Measurements from ENCODE around the gene COPS9.

COPS9 gene

GRCh38 chr2:240147382-240147781, 11.3 kb upstream of the COPS9 start:
- DNase-seq = no peak

DNA sequence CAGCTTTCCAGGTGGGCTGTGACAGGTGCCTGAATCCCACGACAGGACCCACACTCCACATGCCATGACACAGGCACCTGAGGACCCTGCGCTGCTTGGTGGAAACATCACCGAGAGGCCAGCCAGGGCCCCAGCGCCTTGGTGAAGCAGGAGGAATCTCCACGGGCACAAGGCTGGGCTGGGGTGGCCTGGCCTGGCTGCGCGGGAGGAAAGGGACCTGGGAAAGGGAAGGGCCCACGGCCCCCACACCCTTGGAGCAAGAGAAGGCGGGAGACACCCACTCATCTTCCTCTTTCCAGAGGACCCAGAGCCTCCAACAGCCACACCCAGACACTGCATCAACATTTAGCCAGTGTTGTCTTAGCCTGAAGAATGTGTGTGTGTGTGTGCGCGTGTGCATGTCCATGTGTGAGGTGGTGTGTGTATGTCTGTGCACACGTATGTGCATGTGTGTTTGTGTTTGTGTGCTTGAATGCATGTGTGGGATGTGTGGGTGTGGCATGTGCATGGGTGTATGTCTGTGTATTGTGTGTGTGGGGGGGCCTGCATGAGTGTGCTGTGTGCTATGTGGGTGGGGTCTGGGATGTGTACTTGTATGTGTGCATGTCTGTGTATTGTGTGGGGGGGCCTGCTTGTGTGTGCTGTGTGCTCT, 10.6 kb upstream of the COPS9 start:
- no peak for DNase-seq

GRCh38 chr2:240146141-240146561, 10.0 kb upstream of the COPS9 start:
- DNase-seq = no peak

- no peak for DNase-seq
These were observed 9.4 kb upstream of the COPS9 start for GRCh38 chr2:240145461-240145860.

DNA sequence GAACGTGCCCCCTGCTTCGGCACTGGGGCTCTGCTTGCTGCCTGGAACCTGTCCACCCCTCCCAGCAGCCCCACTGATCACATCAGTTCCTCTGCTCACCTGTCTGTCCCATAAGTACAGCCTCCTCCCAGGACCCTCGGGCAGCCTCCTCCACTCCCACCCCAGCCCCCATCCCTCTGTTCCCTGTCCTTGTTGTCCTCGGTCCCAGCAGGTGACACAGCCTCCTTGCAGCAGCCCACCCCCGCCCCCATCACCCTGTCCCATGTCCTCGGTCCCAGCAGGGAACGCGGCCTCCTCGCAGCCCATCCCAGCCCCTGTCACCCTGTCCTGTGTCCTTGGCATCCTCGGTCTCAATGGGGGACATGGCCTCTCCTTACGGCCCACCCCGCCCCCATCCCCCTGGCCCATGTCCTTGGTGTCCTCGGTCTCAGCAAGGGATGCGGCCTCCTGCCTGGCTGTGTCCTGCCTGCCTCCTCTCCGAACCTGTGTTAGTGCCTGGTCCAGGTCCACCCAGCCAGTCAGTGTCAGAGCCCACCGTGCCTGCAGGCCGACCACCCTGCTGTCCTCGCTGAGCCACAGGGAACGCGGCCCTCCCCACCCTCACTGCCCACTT, 8.7 kb upstream of the COPS9 start:
- no peak for DNase-seq

DNA sequence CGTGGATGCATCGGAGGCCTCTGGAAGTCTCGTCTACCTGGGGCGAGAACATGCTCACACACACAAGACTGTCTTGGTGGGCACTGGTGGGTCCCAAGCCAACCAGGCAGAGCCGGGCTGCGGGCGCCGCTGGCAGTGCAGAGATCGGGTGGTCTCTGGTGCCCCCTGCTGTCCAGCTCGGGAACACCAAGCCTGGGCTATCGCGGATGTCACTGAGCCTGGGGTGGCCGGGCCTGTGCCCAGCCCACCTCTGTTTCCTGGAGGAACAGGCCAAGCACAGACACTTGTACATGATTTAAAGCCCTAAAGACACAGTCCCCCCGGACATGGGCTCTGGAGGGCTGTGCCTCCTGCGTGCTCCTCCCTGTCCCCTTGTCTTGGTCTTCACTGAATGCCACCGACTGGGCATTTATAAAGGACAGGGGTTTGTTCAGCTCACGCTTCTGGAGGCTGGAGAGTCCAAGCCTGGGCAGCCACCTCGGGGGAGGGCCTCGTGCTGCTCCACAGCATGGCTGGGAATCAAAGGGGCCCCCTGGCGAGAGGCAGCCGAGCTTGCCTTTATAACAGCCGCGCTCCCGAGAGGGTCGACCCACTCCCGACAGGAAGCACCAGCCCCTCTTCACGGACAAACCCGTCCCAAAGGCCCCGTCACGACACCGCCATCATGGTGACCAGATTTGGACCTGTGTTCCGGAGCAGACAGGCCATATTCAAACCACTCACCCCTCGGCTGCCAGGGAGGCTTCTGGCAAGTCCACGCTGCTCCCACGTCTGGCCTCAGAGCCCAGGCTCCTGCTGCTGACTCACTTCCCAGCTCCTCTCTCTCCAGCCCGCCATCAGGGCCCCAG, 7.9 kb upstream of the COPS9 start:
- DNase-seq = peak; percentile 35

- no peak for DNase-seq
These were observed 7.2 kb upstream of the COPS9 start for GRCh38 chr2:240143276-240143675.

GRCh38 chr2:240142859-240143258, 6.8 kb upstream of the COPS9 start:
- no peak for DNase-seq

GRCh38 chr2:240142256-240142775, 6.2 kb upstream of the COPS9 start:
- no peak for DNase-seq

DNA sequence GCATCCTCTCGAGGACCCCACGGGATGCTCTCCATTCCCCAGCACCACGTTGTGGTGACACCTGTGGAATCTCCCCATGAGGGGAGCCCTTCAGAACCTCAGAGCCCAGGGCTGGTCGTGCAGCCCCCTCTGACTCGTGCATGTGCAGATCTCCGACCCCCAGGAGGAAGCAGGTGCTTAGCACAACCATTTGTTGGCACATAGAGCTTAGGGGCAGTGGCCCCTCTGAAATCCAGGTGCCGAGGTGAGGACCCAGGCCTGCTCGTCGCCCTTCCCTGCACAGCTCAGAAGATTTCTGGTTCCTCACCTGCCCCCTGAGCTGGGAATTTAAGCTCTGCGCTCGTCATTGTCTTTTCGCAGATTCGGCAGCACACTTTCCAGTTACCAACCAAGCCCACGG, 5.6 kb upstream of the COPS9 start:
- DNase-seq = no peak

GRCh38 chr2:240140920-240141319, 4.8 kb upstream of the COPS9 start:
- DNase-seq = no peak

DNA sequence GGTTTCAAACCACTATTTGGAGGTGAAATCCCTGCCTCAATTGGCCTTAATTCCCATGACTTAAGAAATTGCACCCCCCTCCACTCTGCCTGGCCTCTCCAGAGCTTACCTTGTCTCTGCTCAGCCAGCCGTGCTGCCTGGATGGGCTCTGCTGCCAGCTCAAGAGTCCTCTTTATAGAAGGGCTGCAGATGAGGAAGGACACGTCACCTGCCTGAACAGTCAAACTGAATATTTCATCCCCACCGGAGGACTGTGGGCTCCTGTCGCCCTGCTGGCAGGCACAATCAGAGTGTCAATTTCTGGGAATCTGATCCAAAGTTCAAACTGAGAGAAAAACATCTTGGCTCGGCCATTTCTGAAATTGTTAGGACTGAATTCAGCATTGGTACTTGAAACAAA, 4.4 kb upstream of the COPS9 start, which contains the start of gene OTOS:
Gene OTOS, minus strand, starts transcription at position 148 of the 400 bp plus-strand sequence. CDS start 332 bp downstream, outside the sequence.
- no peak for DNase-seq

DNA sequence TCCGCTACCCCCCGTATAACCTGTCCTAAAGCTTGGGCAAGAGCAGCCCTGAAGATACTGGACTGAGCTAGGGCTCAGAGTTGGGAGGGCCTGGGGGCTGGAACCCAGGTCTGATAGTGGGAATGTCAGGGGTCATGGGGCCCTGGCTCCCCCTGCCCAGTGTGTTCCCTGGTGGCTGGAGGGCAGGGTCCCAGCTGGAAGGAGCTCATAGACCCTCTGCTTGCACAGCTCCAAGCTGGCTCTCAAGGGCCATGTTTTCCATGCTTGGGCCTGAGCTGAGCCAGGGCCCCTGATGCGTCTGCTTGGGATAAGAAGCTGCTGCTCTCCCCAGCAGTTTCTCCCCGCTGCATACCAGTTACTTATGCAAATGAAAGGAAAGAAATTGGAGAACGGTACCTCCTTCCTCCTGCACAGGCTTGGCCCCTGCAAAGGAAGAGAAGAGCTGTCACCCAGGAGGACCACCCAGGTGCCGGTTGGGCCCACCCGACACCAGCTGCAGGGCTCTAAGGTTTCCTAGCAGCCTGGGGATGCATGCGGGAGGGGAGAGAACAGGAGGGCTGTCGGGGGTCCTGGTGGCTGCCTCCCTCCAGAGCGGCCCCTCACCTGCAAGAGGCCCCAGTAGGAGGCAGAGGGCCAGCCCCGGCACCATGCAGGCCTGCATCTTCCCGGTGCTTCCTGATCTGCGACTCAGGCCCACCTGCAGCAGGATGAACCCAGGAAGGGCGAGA, 3.7 kb upstream of the COPS9 start:
- no peak for DNase-seq

GRCh38 chr2:240139011-240139441, 2.9 kb upstream of the COPS9 start:
- no peak for DNase-seq

GRCh38 chr2:240138254-240138984, 2.3 kb upstream of the COPS9 start:
- no peak for DNase-seq

GRCh38 chr2:240137596-240138253, 1.6 kb upstream of the COPS9 start:
- no peak for DNase-seq

DNA sequence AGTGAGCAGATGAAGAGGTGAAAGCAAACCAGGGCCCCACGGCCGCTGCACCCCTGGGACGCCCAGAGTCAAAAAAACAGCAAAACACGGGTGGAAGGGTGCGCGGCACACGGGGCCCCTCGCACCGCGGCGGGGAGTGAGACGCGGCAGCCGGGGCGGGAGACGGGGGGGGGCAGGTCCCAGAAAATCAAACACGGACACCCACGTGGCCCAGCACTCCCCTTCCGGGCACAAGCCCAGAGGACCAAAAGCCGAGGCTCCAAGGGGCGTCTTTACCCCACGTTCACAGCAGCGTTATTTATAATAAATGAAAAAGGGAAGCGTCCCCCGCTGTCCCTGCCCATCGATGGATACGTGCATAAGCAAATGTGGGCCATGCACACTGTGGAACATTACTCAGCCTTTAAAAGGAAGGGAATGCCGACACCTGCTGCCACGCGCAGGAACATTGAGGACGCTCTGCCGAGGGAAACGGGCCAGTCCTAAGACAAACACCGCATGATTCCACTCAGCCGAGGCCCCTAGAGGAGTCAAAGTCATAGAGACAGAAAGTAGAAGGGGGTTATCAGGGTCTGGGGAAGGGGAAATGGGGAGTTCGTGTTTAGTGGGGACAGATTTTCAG, 677 bp upstream of the COPS9 start:
- no peak for DNase-seq

DNA sequence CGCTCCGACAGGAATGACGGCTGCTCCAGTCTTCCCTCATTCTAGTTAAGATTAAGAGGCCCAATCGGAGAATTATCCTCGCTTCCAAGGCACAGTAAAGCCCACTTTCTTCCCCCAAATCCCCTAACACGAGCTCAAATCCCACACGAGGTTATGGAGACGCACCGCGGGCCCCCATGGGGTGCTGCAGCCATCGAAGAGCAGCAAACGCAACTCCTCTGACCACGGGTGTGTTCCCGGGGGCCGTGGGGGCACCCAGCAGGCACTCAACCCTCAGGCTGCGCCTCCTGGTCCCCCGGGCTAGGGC, 446 bp downstream of the COPS9 start:
- no peak for DNase-seq

GRCh38 chr2:240134956-240135520, 1.1 kb downstream of the COPS9 start:
- DNase-seq = no peak

GRCh38 chr2:240134466-240134865, 1.6 kb downstream of the COPS9 start:
- DNase-seq = no peak

- no peak for DNase-seq
These were observed 2.7 kb downstream of the COPS9 start for GRCh38 chr2:240133401-240133800.
